ENCODE results near the gene CAMK1G.

GRCh38 chr1:209620487-209620884 lies 37.0 kb downstream of the CAMK1G start:
- TF ChIP-seq CTCF (IDR thresholded peaks at IDR 0.05) (no peak), ZFX (IDR thresholded peaks at IDR 0.05; ENCODE audit: borderline replicate concordance) (no peak)
